Erythroblast (primary cell): ENCODE results near the gene A4GALT.

Source experiments
- GATA1 ChIP-seq: IDR thresholded peaks from 2 replicates; pipeline ENCODE4 v1.6.1; 2011; ENCODE audit warnings: low read depth, mild to moderate bottlenecking, control low read depth, low read length, moderate library complexity
- POLR2A ChIP-seq: IDR thresholded peaks from 2 replicates; pipeline ENCODE4 v1.6.1; 2011; ENCODE audit warnings: mild to moderate bottlenecking, low read length

- no peak for TF ChIP-seq POLR2A
- TF ChIP-seq GATA1: no peak
These were observed 76.8 kb downstream of the A4GALT start for GRCh38 chr22:42643634-42644421.
